NCI-H1930 (cell line): ENCODE data around the gene LSS.
A peak's percentile ranks its signal among the peaks of the same experiment; 100 is the strongest.
"Not testable (repeated sequence)": the region's sequence is repeated elsewhere in the genome, so short reads cannot be mapped to it uniquely, and the experiment has no call there.

Experiments
- DNase-seq, 2 experiments: peaks; one replicate each; lab custom pipeline; 2025; lab: John Stamatoyannopoulos, UW

Gene LSS

DNA sequence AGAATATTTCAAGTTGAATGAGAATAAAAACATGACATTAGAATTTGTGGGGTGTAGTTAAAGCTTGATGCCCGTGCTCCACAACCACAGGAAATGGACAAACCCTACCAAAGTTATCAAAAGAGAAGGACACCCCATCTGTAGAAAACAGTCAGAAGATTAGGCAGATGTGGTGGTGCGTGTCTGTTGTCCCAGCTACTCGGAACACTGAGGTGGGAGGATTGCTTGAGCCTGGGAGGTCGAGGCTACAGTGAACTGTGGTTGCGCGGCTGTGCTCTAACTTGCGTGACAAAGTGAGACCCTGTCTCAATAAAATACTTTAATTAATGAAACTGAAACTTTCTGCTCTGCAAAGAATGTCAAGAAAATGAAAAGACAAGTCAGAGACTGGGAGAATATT lies 42.9 kb downstream of the LSS start:
- no peak for DNase-seq

DNA sequence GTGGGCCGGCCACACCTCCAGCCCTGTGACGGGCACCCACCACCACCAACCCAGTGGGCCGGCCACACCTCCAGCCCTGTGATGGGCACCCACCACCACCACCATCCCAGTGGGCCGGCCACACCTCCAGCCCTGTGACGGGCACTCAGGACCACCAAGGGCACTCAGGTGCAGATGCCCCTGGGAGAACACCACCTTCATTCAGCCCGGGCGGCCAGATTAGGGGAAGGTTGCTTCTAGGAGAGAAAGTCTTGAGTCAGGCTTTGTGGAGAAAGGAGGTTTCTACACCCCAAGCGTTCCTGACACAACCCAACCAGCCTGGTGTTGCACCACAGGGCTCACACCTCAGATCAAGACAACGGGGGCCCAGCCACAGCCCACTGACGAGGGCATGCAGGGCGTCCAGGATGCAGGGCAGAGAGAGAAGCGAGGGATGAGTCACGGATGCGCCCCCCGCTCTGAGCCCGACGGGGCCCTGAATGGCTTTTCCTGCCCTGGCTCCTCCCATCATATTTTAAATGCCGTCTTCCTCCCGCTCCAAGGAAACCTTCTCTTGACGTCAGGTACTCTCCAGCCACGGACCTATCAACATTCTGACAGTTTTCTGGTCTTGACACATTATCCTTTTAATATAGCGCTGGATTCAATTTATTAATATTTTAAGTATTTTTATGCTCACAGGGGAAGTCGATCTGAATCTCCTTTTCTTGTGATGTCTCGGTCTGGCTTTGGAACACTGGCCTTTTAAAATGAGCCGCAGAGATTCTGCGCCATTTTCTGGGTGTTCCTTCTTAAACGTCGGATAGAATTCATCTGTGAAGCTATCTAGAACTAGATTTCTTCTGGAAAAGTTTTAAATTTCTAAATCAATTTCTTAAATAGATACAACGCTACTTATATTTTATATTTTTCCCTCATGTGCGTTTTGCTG lies 43.7 kb downstream of the LSS start:
- peak; percentile 44 to 45 for DNase-seq

DNA sequence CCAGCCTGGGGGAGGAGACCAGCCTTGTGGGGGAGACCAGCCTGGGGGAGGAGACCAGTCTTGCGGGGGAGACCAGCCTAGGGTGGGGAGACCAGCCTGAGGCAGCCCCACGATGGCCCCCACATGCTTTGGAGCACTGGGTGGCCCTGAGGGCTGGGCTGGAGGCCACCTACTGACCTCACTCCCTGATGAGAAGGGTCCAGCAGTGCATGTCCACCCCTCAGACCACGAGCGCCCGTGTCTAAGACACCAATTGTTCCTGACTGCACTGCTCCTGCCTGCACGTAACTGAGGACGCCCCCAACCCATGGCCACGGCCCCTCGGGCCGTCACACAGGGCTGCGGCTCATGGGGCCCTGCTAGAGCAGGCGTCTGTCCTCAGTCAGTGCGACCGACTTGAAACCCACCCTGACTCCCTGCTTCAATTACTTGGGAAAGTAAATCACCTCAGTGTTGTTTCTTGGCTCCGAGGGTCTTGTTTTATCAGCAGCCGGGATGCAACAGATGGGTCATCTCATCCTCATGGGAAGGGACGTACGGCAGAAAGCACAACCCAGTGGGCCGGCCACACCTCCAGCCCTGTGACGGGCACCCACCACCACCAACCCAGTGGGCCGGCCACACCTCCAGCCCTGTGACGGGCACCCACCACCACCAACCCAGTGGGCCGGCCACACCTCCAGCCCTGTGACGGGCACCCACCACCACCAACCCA lies 44.5 kb downstream of the LSS start, which contains the start of gene SPATC1L:
TSS of gene SPATC1L (minus strand) at position 550 of the 715 bp plus-strand sequence. CDS start 1,643 bp downstream, outside the sequence.
- DNase-seq = peak; percentile 27 to 36

- not testable (repeated sequence) for DNase-seq
These were observed 45.2 kb downstream of the LSS start for GRCh38 chr21:46183337-46183909.

DNA sequence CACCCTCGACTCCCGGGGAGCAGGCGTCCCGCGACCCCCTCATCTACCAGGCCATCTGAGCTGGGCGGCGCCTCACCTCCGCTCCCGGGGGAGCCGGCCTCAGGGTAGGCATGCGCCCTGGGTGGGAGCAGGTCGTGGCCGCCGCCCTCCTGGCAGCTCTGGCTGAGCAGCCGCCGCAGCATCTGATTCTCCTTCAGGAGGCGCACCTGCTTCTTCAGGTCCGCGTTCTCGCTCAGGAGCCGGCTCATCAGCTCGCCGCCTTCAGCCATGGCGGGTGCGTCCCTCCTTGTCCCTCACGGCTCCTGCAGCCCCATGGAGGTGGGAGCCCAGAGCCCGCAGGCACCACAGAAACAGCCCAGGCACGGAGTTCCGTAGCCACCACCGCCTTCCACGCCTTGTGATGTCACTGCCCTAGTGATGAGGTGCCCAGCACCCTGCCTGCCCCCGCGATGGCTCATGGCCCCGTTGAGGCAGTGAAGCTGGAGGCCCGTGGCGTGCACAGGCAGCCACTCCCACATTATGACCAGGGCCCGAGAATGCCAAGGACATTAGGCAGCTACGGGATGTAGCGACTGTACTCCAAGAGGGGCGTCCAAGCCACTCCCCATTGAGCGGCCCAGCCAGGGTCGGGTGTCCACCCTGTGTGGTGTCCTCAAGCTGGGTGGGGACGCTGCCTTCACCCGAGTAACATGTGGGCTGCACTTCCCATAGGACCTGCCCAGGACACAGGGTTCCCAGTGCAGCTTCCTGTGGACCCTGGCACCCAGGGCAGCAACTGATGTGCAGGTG lies 45.8 kb downstream of the LSS start:
- DNase-seq = no peak

GRCh38 chr21:46181953-46182547 lies 46.5 kb downstream of the LSS start:
- no peak for DNase-seq

DNA sequence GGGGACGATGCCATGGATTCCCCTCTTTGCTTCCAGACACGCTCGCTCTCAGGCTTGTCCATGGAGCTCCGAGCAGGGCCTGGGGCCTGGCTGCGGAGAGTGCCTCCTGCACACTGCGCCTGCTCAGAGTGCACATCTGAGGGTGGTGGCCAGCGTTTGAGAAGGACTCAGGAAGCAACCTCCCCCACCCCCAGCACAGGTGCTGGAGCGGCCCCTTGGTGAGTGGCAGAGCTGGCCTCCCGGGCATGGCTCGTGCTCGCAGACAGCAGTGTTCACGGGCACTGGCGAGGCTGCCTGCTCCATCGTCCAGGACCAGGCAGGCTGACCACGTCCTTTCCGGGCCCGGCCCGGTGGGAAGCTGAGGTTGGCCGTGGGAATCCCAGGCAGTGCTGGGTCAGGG lies 47.1 kb downstream of the LSS start:
- DNase-seq = no peak

DNA sequence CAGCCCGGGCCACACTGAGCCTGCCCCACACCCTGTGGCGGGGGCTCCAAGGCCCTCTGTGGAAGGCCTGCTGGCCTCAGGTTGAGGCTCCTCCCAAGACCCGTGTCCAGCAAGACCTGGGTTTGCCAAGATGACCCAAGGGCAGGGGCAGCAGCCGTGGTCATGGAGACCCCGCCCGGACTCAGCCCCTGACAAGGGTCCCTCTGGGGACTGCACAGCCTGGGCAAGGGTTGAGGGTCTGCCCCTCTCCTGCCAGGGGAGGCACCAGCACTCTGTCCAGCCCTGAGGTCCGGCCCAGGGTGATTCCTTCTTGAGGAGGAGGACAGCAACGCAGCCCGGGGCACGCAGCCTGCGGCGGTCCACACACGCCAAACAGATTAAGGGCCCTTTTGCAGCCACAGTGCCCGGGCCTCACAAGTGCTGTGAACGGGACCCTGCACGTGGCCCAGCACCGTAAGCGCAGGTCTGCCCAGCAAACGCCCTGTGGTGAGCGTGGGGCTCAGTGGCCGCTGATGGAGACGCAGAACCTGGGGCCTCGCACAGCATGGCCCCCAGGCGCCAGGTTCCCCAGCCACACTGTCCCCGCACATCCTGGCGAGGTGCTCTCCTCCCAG lies 47.7 kb downstream of the LSS start:
- DNase-seq = no peak

GRCh38 chr21:46180079-46180722 lies 48.4 kb downstream of the LSS start:
- no peak for DNase-seq

- no peak for DNase-seq
These were observed 48.9 kb downstream of the LSS start for GRCh38 chr21:46179708-46180078.

DNA sequence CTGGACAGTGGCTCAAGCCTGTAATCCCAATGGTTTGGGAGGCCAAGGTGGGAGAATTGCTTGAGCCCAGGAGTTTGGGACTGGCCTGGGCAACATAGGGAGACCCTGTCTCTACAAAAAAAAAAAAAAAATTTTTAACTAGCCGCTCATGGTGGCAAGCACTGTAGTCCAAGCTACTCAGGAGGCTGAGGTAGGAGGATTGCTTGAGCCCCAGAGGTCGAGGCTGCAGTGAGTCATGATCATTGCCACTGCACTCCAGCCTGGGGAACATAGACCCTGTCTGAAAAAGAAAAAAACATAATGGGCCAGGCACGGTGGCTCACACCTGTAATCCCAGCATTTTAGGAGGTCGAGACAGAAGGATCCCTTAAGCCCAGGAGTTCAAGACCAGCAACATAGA lies 49.6 kb downstream of the LSS start:
- no peak for DNase-seq

- not testable (repeated sequence) for DNase-seq
These were observed 52.0 kb downstream of the LSS start for GRCh38 chr21:46176443-46177129.

- no peak for DNase-seq
These were observed 55.0 kb downstream of the LSS start for GRCh38 chr21:46173573-46173972.

GRCh38 chr21:46172863-46173528 lies 55.6 kb downstream of the LSS start:
- DNase-seq = no peak

- DNase-seq = no peak
These were observed 56.3 kb downstream of the LSS start for GRCh38 chr21:46171996-46172862.

- no peak for DNase-seq
These were observed 57.0 kb downstream of the LSS start for GRCh38 chr21:46171585-46171984.

- not testable (repeated sequence) for DNase-seq
These were observed 58.0 kb downstream of the LSS start for GRCh38 chr21:46170436-46171193.
